H9 (cell line): ENCODE results near the gene GPR62. TPM values are rescaled to one million over a fixed set of nuclear protein-coding genes. Genes with fewer than 3 reads are reported as not detected.
A peak's percentile ranks its signal among the peaks of the same experiment; 100 is the strongest.

ENCODE experiments used
- DNase-seq: peaks from one replicate; pipeline ENCODE4 v3.0.0-alpha.2; 2017
- H2AFZ ChIP-seq: one replicate; pipeline ENCODE4 v1.6.1; 2013; ENCODE audit warnings: mild to moderate bottlenecking, low read length, control low read depth, moderate library complexity
- H2AK5ac ChIP-seq: 2 replicates; pipeline ENCODE4 v1.6.1; 2013; ENCODE audit warnings: low read length, control low read depth, mixed read lengths; ENCODE audit not compliant: insufficient read length
- H2BK120ac ChIP-seq: one replicate; pipeline ENCODE4 v1.6.1; 2013; ENCODE audit warnings: low read depth, mild to moderate bottlenecking, low read length, control low read depth, inconsistent platforms; ENCODE audit not compliant: poor library complexity, severe bottlenecking
- H2BK12ac ChIP-seq: 2 replicates; pipeline ENCODE4 v1.6.1; 2013; ENCODE audit warnings: low read length, control low read depth, mixed read lengths, low read depth; ENCODE audit not compliant: insufficient read length
- H2BK15ac ChIP-seq: 2 replicates; pipeline ENCODE4 v1.6.1; 2013; ENCODE audit warnings: low read depth, low read length, control low read depth
- H2BK20ac ChIP-seq: one replicate; pipeline ENCODE4 v1.6.1; 2013; ENCODE audit warnings: low read depth, mild to moderate bottlenecking, low read length, control low read depth, inconsistent platforms; ENCODE audit not compliant: poor library complexity, severe bottlenecking
- H2BK5ac ChIP-seq: 2 replicates; pipeline ENCODE4 v1.6.1; 2013; ENCODE audit warnings: low read length, control low read depth, mixed read lengths; ENCODE audit not compliant: insufficient read length
- H3K14ac ChIP-seq: 2 replicates; pipeline ENCODE4 v1.6.1; 2013; ENCODE audit warnings: low read length, control low read depth; ENCODE audit not compliant: insufficient read depth
- H3K18ac ChIP-seq: 2 replicates; pipeline ENCODE4 v1.6.1; 2013; ENCODE audit warnings: low read depth, mild to moderate bottlenecking, mixed read lengths, low read length, control low read depth; ENCODE audit not compliant: insufficient read length
- H3K23ac ChIP-seq: 2 replicates; pipeline ENCODE4 v1.6.1; 2013; ENCODE audit warnings: low read length, control low read depth, mixed read lengths, low read depth; ENCODE audit not compliant: insufficient read length
- H3K23me2 ChIP-seq: 2 replicates; pipeline ENCODE4 v1.6.1; 2013; ENCODE audit warnings: low read depth, mild to moderate bottlenecking, mixed read lengths, low read length, control low read depth; ENCODE audit not compliant: insufficient read length, poor library complexity, severe bottlenecking
- H3K27ac ChIP-seq: 2 replicates; pipeline ENCODE4 v1.5.1; 2013; ENCODE audit warnings: low read length, control low read depth, mixed read lengths, low read depth; ENCODE audit not compliant: insufficient read length
- H3K27me3 ChIP-seq: 2 replicates; pipeline ENCODE4 v1.6.1; 2013; ENCODE audit warnings: low read length, control low read depth, inconsistent platforms; ENCODE audit not compliant: insufficient read depth
- H3K4ac ChIP-seq: 2 replicates; pipeline ENCODE4 v1.6.1; 2013; ENCODE audit warnings: low read depth, mild to moderate bottlenecking, control low read depth, inconsistent platforms, low read length, moderate library complexity
- H3K4me1 ChIP-seq: 2 replicates; pipeline ENCODE4 v1.6.1; 2013; ENCODE audit warnings: low read length, control low read depth, inconsistent platforms; ENCODE audit not compliant: insufficient read depth
- H3K4me2 ChIP-seq: 2 replicates; pipeline ENCODE4 v1.6.1; 2013; ENCODE audit warnings: low read length, control low read depth, mixed read lengths; ENCODE audit not compliant: insufficient read length, insufficient read depth
- H3K56ac ChIP-seq: 2 replicates; pipeline ENCODE4 v1.6.1; 2013; ENCODE audit warnings: low read depth, mild to moderate bottlenecking, mixed read lengths, low read length, control low read depth; ENCODE audit not compliant: insufficient read length
- H3K79me1 ChIP-seq: 2 replicates; pipeline ENCODE4 v1.6.1; 2013; ENCODE audit warnings: low read depth, mild to moderate bottlenecking, moderate library complexity, low read length, control low read depth, inconsistent platforms; ENCODE audit not compliant: insufficient read depth, poor library complexity, severe bottlenecking
- H3K79me2 ChIP-seq: 2 replicates; pipeline ENCODE4 v1.6.1; 2013; ENCODE audit warnings: low read length, control low read depth, inconsistent platforms; ENCODE audit not compliant: insufficient read depth
- H3K9ac ChIP-seq: 2 replicates; pipeline ENCODE4 v1.6.1; 2013; ENCODE audit warnings: low read length, control low read depth, mixed read lengths; ENCODE audit not compliant: insufficient read length; ENCODE audit errors: extremely low read depth
- H3K9me3 ChIP-seq: one replicate; pipeline ENCODE4 v1.6.1; 2013; ENCODE audit warnings: low read depth, low read length, inconsistent platforms; ENCODE audit not compliant: control insufficient read depth
- H3T11ph ChIP-seq: one replicate; pipeline ENCODE4 v1.6.1; 2013; ENCODE audit warnings: mild to moderate bottlenecking, low read length, control low read depth, inconsistent platforms
- H4K20me1 ChIP-seq: one replicate; pipeline ENCODE4 v1.6.1; 2013; ENCODE audit not compliant: control insufficient read depth, insufficient read length, insufficient read depth
- H4K5ac ChIP-seq: 2 replicates; pipeline ENCODE4 v1.6.1; 2013; ENCODE audit warnings: low read depth, mild to moderate bottlenecking, mixed read lengths, low read length, control low read depth; ENCODE audit not compliant: insufficient read length
- H4K8ac ChIP-seq: replicated peaks from 2 replicates; pipeline ENCODE4 v1.6.1; 2013; ENCODE audit warnings: low read length, control low read depth, mixed read lengths, low read depth; ENCODE audit not compliant: insufficient read length
- H4K91ac ChIP-seq: 2 replicates; pipeline ENCODE4 v1.6.1; 2013; ENCODE audit warnings: low read depth, mild to moderate bottlenecking, moderate library complexity, mixed read lengths, low read length, control low read depth; ENCODE audit not compliant: insufficient read length
- H3K27ac Mint-ChIP-seq, 3 experiments: 2 replicates in 2 of 3; 3 replicates in 1 of 3; pipeline ENCODE4 v1.8.0; 2020 to 2021; ENCODE audit warnings: mixed read lengths in 3 of 3, mild to moderate bottlenecking in 1 of 3, moderate library complexity in 1 of 3
- H3K27me3 Mint-ChIP-seq: 2 replicates; pipeline ENCODE4 v1.8.0; 2021; ENCODE audit warnings: low read depth, mild to moderate bottlenecking, moderate library complexity, mixed read lengths
- H3K36me3 Mint-ChIP-seq, 3 experiments: 2 replicates in 2 of 3; 3 replicates in 1 of 3; pipeline ENCODE4 v1.8.0; 2020 to 2021; ENCODE audit warnings: low read depth in 3 of 3, mixed read lengths in 3 of 3; ENCODE audit not compliant: insufficient read depth in 1 of 3
- H3K4me1 Mint-ChIP-seq, 2 experiments: 2 replicates each; pipeline ENCODE4 v1.8.0; 2020; ENCODE audit warnings: mixed read lengths in 2 of 2
- H3K4me3 Mint-ChIP-seq, 2 experiments: 2 replicates in 1 of 2; 3 replicates in 1 of 2; pipeline ENCODE4 v1.8.0; 2020 to 2021; ENCODE audit warnings: mild to moderate bottlenecking in 2 of 2, mixed read lengths in 2 of 2, moderate library complexity in 1 of 2
- H3K9me3 Mint-ChIP-seq, 2 experiments: 2 replicates in 1 of 2; 3 replicates in 1 of 2; pipeline ENCODE4 v1.8.0; 2020; ENCODE audit warnings: mild to moderate bottlenecking in 2 of 2, mixed read lengths in 2 of 2, moderate library complexity in 1 of 2
- WGBS: extraction: QIAGEN DNeasy Blood & Tissue Kit; methylation state at CpG from one replicate; pipeline ENCODE4 v1.1.7; 2013; ENCODE audit warnings: missing lambda C conversion rate, low lambda C conversion rate, mixed read lengths; ENCODE audit not compliant: insufficient read length; ENCODE audit errors: extremely low coverage; 5-methylcytosine and 5-hydroxymethylcytosine counted together
- total RNA-seq: library from RNA; stranded (reverse); gene quantifications from 2 replicates; pipeline ENCODE4 v1.2.1, GENCODE V29; 2021
- TF ChIP-seq, protein P1 (sequence below): fragments of 200-600 bp; sonication (generic); conservative IDR thresholded peaks from 3 replicates; pipeline ENCODE4 v1.8.0; 2021; ENCODE audit warnings: antibody characterized with exemption, mild to moderate bottlenecking

GPR62 gene
- total RNA-seq, 1 experiment from 2014 or later: 0.13 TPM

GRCh38 chr3:51968170-51968775 lies 13.1 kb downstream of the GPR62 start:
- peak overlapping the region; percentile 59; the same call in 1 of the 2 replicates for H3K14ac ChIP-seq
- TF ChIP-seq, protein P1, sequence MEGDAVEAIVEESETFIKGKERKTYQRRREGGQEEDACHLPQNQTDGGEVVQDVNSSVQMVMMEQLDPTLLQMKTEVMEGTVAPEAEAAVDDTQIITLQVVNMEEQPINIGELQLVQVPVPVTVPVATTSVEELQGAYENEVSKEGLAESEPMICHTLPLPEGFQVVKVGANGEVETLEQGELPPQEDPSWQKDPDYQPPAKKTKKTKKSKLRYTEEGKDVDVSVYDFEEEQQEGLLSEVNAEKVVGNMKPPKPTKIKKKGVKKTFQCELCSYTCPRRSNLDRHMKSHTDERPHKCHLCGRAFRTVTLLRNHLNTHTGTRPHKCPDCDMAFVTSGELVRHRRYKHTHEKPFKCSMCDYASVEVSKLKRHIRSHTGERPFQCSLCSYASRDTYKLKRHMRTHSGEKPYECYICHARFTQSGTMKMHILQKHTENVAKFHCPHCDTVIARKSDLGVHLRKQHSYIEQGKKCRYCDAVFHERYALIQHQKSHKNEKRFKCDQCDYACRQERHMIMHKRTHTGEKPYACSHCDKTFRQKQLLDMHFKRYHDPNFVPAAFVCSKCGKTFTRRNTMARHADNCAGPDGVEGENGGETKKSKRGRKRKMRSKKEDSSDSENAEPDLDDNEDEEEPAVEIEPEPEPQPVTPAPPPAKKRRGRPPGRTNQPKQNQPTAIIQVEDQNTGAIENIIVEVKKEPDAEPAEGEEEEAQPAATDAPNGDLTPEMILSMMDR: no peak
- peaks cover 11% of the 10 kb centered on the region; the same call in 1 of the 2 replicates for H3K4me1 ChIP-seq
- peak overlapping the region; percentile 71 for H3K9ac ChIP-seq
- H3K18ac ChIP-seq: peak overlapping the region; percentile 71
- Mint-ChIP-seq H3K4me3 (peak overlapping the region; percentile 80 to 89), H3K27ac (peak overlapping the region; percentile 70 to 98 (median 94); a peak in 6 of 7 replicates), H3K4me1 (peaks cover 41 to 63% of the 10 kb centered on the region in 2 experiments), H3K9me3 (no peaks in the 10 kb centered on the region), H3K27me3 (peaks cover 29% of the 10 kb centered on the region), H3K36me3 (peaks cover 0 to 5% (median 2%) of the 10 kb centered on the region in 3 experiments; a peak in 4 of 7 replicates)
- no peaks in the 10 kb centered on the region for H3K79me2 ChIP-seq
- H2AK5ac ChIP-seq: no peak overlapping the region
- H2BK12ac ChIP-seq: no peak overlapping the region
- DNase-seq: peak; percentile 74
- no peak overlapping the region for H4K91ac ChIP-seq
- WGBS: no CpG with 5 or more reads among the region's 11 CpGs
- no peak overlapping the region for H4K5ac ChIP-seq
- H2BK5ac ChIP-seq: no peak overlapping the region
- H3K23ac ChIP-seq: no peak overlapping the region
- no peak overlapping the region for H3K27ac ChIP-seq
- no peaks in the 10 kb centered on the region for H4K20me1 ChIP-seq
- no peaks in the 10 kb centered on the region for H3K27me3 ChIP-seq
- H3K23me2 ChIP-seq: peaks cover 11% of the 10 kb centered on the region
- H3K4ac ChIP-seq: peak overlapping the region; percentile 73; the same call in 1 of the 2 replicates
- no peak overlapping the region for H2BK20ac ChIP-seq
- H2AFZ ChIP-seq: no peak overlapping the region
- no peak overlapping the region for H2BK15ac ChIP-seq
- H4K8ac ChIP-seq: no peak overlapping the region
- peak overlapping the region; percentile 74 for H2BK120ac ChIP-seq
- H3T11ph ChIP-seq: no peak overlapping the region
- peak overlapping the region; percentile 29 for H3K4me2 ChIP-seq
- H3K79me1 ChIP-seq: no peaks in the 10 kb centered on the region
- no peaks in the 10 kb centered on the region for H3K9me3 ChIP-seq
- H3K56ac ChIP-seq: no peak overlapping the region
